NOMO-1 (cell line): Measurements from ENCODE around the gene PNKP.
"Not testable (repeated sequence)": the region's sequence is repeated elsewhere in the genome, so short reads cannot be mapped to it uniquely, and the experiment has no call there.

Experiments used
- DNase-seq, 2 experiments: peaks; one replicate each; lab custom pipeline; 2025; ENCODE audit not compliant: unreplicated experiment in 2 of 2; lab: John Stamatoyannopoulos, UW

Gene PNKP

DNA sequence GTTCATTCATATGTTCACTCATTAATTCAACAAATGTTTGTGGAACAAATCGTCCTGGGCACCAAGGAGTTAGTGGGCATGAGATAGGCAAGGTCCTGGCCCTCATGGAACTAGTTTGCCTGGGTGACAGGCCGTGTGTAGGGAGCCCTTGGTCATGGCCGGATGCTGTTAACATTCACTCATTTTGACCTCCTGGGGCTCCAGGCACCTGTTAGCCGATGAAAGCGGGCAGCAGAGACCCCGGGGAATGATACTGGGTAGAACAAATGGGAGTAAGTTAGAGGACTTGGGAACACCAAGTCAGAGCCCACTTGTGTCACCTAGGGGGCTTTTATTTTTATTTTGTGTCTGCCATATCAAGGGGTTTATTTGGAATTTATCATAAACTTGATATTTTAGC lies 42.7 kb downstream of the PNKP start:
- no peak for DNase-seq

DNA sequence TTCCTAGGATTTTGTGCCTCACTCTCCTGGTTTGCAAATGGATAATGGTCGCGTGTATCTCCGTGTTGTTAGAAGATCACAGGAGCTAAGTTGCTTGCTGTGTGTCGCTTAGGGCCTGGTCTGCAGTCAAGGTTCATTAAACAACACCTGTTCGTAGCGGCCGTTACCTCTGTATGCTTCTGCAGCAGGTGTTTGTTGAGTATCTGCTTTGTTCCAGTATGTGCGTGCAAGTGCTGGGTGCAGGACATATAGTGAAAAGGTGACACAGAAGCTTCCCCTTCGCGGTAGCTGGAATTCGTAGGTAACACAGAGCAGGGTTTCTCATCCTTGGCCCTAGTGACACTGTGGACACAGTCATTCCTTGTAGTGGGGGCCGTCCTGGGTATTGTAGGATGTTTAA lies 43.9 kb downstream of the PNKP start:
- no peak for DNase-seq

- DNase-seq, result no peak
Observed at GRCh38 chr19:49820125-49820524, 47.3 kb downstream of the PNKP start.

DNA sequence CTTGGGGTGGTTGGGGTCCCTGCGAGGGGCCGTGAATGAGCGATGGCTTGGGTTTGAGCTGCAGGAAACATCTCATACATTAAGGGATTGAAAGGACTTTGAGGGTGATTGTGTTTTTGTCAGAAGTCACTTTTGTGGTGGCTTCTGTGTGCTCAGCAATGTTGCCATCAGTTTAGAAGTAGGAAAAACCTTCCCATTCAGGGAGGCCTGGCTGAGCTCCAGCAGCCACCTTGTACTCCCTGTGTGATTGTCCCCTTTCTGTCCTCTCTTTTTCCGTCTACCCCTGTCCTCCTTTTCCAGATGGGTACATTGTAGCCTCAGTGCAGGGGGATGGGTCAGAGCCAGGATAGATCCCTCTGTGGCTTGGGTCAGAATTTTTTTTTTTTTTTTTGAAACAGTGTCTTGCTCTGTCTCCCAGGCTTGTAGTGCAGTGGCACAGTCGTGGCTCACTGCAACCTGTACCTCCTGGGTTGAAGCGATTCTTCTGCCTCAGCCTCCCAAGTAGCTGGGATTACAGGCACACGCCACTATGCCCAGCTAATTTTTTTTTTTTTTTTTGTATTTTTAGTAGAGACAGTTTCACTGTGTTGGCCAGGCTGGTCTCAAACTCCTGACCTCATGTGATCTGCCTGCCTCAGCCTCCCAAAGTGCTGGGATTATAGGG lies 47.8 kb downstream of the PNKP start:
- DNase-seq, result not testable (repeated sequence)

- DNase-seq, result no peak
Observed at GRCh38 chr19:49818649-49819370, 48.6 kb downstream of the PNKP start.

DNA sequence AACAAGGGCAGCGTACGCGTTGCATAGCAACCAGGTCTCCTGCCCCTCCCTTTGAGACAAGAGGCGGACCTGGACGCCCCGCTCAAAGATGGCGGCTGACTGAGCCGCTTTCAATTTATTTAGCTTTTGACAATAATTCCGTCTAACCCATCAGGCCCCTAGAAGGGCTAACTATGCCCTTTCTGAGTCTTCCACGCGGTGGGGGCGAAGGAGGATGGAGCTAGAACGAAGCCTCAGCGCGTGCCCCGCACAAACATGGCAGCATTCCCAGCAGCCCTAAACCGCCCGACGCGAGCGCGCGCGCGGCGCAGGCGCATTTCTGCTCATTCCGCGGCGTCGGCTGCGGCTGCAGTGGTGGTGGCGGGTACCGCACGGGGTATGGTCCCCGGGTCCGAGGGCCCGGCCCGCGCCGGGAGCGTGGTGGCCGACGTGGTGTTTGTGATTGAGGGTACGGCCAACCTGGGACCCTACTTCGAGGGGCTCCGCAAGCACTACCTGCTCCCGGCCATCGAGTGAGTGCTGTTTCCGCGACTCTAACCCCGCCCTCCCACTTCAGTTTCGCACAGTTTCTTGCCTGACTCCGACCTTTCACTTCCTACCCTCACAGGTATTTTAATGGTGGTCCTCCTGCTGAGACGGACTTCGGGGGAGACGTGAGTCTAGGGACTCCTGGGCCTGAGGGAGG lies 49.3 kb downstream of the PNKP start, which contains the start of gene MED25:
Gene MED25 (plus strand): TSS at position 326 of the 685 bp plus-strand sequence. CDS start 53 bp downstream, at position 379.
- DNase-seq, result peak; percentile 82 to 85

- no peak for DNase-seq
Observed at GRCh38 chr19:49816590-49816989, 50.8 kb downstream of the PNKP start.

DNA sequence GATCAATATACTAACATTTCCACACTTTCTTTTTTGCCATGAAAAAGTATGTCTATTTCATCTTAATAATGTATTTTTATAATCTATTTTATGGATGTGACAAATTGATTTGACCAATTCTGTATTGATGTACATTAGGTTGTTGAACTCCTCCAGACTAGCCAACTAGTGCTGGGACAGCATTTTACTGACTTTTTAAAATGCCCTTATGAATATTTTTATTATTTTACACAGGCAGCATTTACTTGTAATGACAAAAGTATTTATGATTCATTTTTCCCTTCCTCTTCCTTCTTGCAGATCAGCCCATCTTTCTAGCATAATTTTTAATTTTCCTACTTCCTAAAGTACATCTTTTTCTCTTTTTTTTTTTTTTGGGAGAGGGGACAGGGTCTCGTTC lies 53.4 kb downstream of the PNKP start:
- DNase-seq, result no peak

GRCh38 chr19:49812997-49813861 lies 54.1 kb downstream of the PNKP start, which contains the start of gene FUZ:
Gene FUZ, minus strand, starts transcription at chr19:49813292. Its CDS starts 186 bp downstream, at chr19:49813106.
- DNase-seq, result peak; percentile 92 to 98

- no peak for DNase-seq
Observed at GRCh38 chr19:49812452-49812996, 54.9 kb downstream of the PNKP start.

- DNase-seq, result no peak
Observed at GRCh38 chr19:49811328-49811727, 56.0 kb downstream of the PNKP start.
